ENCODE data around the gene BNC2. TPM values are rescaled to one million over a fixed set of nuclear protein-coding genes. Genes with fewer than 3 reads are reported as not detected.

BNC2 gene
- total RNA-seq, 4 donors from 2014 or later = 20.5 to 55.4 (median 26.2) TPM

- H3K27ac ChIP-seq = no peak overlapping the region
- TF ChIP-seq POLR2AphosphoS5 (IDR thresholded peaks at IDR 0.05) (no peak), POLR2A (IDR thresholded peaks at IDR 0.05) (no peak), EP300 (IDR thresholded peaks at IDR 0.05; ENCODE audit: low read depth) (no peak), CTCF (IDR thresholded peaks at IDR 0.05) (no peak)
- H3K4me1 ChIP-seq = peaks cover 0 to 11% (median 0%) of the 10 kb centered on the region in 4 donors
- H3K36me3 ChIP-seq = no peaks in the 10 kb centered on the region
- DNase-seq = no peak
- no peaks in the 10 kb centered on the region for H3K27me3 ChIP-seq
- H3K4me3 ChIP-seq = no peak overlapping the region
- in situ Hi-C loops (cut with MboI; ENCODE audit: low pct_ligation_motif_present in 1 of 4, low pct_unique_long_range_greater_than_20kb in 1 of 4, low sequenced_read_pairs in 3 of 4) = no loop called here
- intact Hi-C loops (cut with DNase I; ENCODE audit: low total_unique reads) = no loop called here
- H3K9me3 ChIP-seq = no peaks in the 10 kb centered on the region
- 72 to 76% methylated on average over 2 of the region's 2 CpGs for WGBS, 2 donors (ENCODE audit: low coverage in 1 of 2)
These were observed 370.1 kb downstream of the BNC2 start for GRCh38 chr9:16500386-16500785.

- H3K9me3 ChIP-seq = no peaks in the 10 kb centered on the region
- no peak overlapping the region for H3K27ac ChIP-seq
- in situ Hi-C loops (cut with MboI; ENCODE audit: low pct_ligation_motif_present in 1 of 4, low pct_unique_long_range_greater_than_20kb in 1 of 4, low sequenced_read_pairs in 3 of 4) (no loop called here), intact Hi-C loops (cut with DNase I; ENCODE audit: low total_unique reads) (no loop called here)
- H3K4me1 ChIP-seq = peaks cover 0 to 6% (median 0%) of the 10 kb centered on the region in 4 donors
- no peak for DNase-seq
- no peak for TF ChIP-seq POLR2AphosphoS5 (IDR thresholded peaks at IDR 0.05)
- no peak for TF ChIP-seq EP300 (IDR thresholded peaks at IDR 0.05; ENCODE audit: low read depth)
- no peak for TF ChIP-seq CTCF (IDR thresholded peaks at IDR 0.05)
- TF ChIP-seq POLR2A (IDR thresholded peaks at IDR 0.05) = no peak
- H3K27me3 ChIP-seq = no peaks in the 10 kb centered on the region
- H3K36me3 ChIP-seq = no peaks in the 10 kb centered on the region
- H3K4me3 ChIP-seq = no peak overlapping the region
These were observed 370.6 kb downstream of the BNC2 start for GRCh38 chr9:16499892-16500291.

- H3K4me1 ChIP-seq = no peaks in the 10 kb centered on the region
- H3K27me3 ChIP-seq = no peaks in the 10 kb centered on the region
- no peaks in the 10 kb centered on the region for H3K9me3 ChIP-seq
- in situ Hi-C loops (cut with MboI; ENCODE audit: low pct_ligation_motif_present in 1 of 4, low pct_unique_long_range_greater_than_20kb in 1 of 4, low sequenced_read_pairs in 3 of 4) = no loop called here
- TF ChIP-seq POLR2A (IDR thresholded peaks at IDR 0.05) (no peak), EP300 (IDR thresholded peaks at IDR 0.05; ENCODE audit: low read depth) (no peak), CTCF (IDR thresholded peaks at IDR 0.05) (no peak), POLR2AphosphoS5 (IDR thresholded peaks at IDR 0.05) (no peak)
- DNase-seq = no peak
- WGBS, 2 donors (ENCODE audit: low coverage in 1 of 2) = 89 to 100% methylated on average over 1 to 2 of the region's 2 CpGs
- no peak overlapping the region for H3K4me3 ChIP-seq
- intact Hi-C loops (cut with DNase I; ENCODE audit: low total_unique reads) = no loop called here
- no peaks in the 10 kb centered on the region for H3K36me3 ChIP-seq
- no peak overlapping the region for H3K27ac ChIP-seq
These were observed 373.6 kb downstream of the BNC2 start for GRCh38 chr9:16496908-16497307.

- DNase-seq = no peak
- 62 to 72% methylated on average over 6 to 7 of the region's 7 CpGs for WGBS, 2 donors (ENCODE audit: low coverage in 1 of 2)
- Histone ChIP-seq H3K27me3 (no peaks in the 10 kb centered on the region), H3K9me3 (no peaks in the 10 kb centered on the region), H3K4me3 (no peak overlapping the region), H3K36me3 (no peaks in the 10 kb centered on the region), H3K4me1 (no peaks in the 10 kb centered on the region), H3K27ac (peak overlapping the region in 3 of 4 donors; percentile 35 to 57 (median 37))
- in situ Hi-C loops (cut with MboI; ENCODE audit: low pct_ligation_motif_present in 1 of 4, low pct_unique_long_range_greater_than_20kb in 1 of 4, low sequenced_read_pairs in 3 of 4) (no loop called here), intact Hi-C loops (cut with DNase I; ENCODE audit: low total_unique reads) (no loop called here)
- TF ChIP-seq EP300 (IDR thresholded peaks at IDR 0.05; ENCODE audit: low read depth) = no peak
- TF ChIP-seq POLR2A (IDR thresholded peaks at IDR 0.05) = no peak
- TF ChIP-seq CTCF (IDR thresholded peaks at IDR 0.05) = no peak
- TF ChIP-seq POLR2AphosphoS5 (IDR thresholded peaks at IDR 0.05) = no peak
These were observed 382.6 kb downstream of the BNC2 start for GRCh38 chr9:16487915-16488314.
